A673 (cell line): ENCODE data around the gene MRPL34. TPM values are rescaled to one million over a fixed set of nuclear protein-coding genes. Genes with fewer than 3 reads are reported as not detected.

Source experiments
- BruUV-seq: library from RNA; stranded (reverse); fragments of 400-500 nt; replicated peaks from 2 replicates; lab custom pipeline; 2021; lab: Mats Ljungman, UMichigan
- CTCF ChIA-PET: fragments of 300-600 bp; sonication (Branson Sonifier 250); formaldehyde crosslinking; loops from one replicate; lab custom pipeline; 2022; ENCODE audit warnings: antibody characterized with exemption; lab: Charles Lee
- POLR2A ChIA-PET: fragments of 300-600 bp; sonication (Branson Sonifier 250); formaldehyde crosslinking; loops from one replicate; lab custom pipeline; 2022; ENCODE audit warnings: antibody characterized with exemption; ENCODE audit not compliant: low non-redundant PET; lab: Charles Lee
- DNase-seq: peaks from one replicate; pipeline ENCODE4 v3.0.0-alpha.2; 2015; ENCODE audit warnings: low spot score
- H3K27ac ChIP-seq: fragments of 200-600 bp; sonication (generic); 2 replicates; pipeline ENCODE4 v1.5.1; 2016; ENCODE audit warnings: mixed run types, low read depth, mild to moderate bottlenecking, mixed read lengths, antibody characterized with exemption, low read length; ENCODE audit not compliant: poor library complexity, severe bottlenecking
- H3K27me3 ChIP-seq: fragments of 200-600 bp; sonication (generic); replicated peaks from 2 replicates; pipeline ENCODE4 v1.6.1; 2017; ENCODE audit warnings: mixed run types, low read depth, mild to moderate bottlenecking, mixed read lengths, antibody characterized with exemption, low read length; ENCODE audit not compliant: insufficient read depth, poor library complexity
- H3K36me3 ChIP-seq: fragments of 200-600 bp; sonication (generic); 2 replicates; pipeline ENCODE4 v1.6.1; 2016; ENCODE audit warnings: mixed run types, mild to moderate bottlenecking, mixed read lengths, antibody characterized with exemption, low read length; ENCODE audit not compliant: insufficient read depth, poor library complexity, severe bottlenecking
- H3K4me1 ChIP-seq: fragments of 200-600 bp; sonication (generic); 2 replicates; pipeline ENCODE4 v1.6.1; 2017; ENCODE audit warnings: mixed run types, mild to moderate bottlenecking, mixed read lengths, antibody characterized with exemption, low read length; ENCODE audit not compliant: insufficient read depth, poor library complexity, severe bottlenecking
- H3K4me3 ChIP-seq: fragments of 200-600 bp; sonication (generic); 2 replicates; pipeline ENCODE4 v1.5.1; 2016; ENCODE audit warnings: low read depth, mixed run types, mild to moderate bottlenecking, mixed read lengths, low read length; ENCODE audit not compliant: poor library complexity, severe bottlenecking
- H3K9me3 ChIP-seq: fragments of 200-600 bp; sonication (generic); 2 replicates; pipeline ENCODE4 v1.6.1; 2016; ENCODE audit warnings: mixed run types, low read depth, mild to moderate bottlenecking, mixed read lengths, antibody characterized with exemption, low read length; ENCODE audit not compliant: poor library complexity, severe bottlenecking
- EZH2 ChIP-seq: fragments of 200-600 bp; sonication (generic); IDR thresholded peaks from 2 replicates; pipeline ENCODE4 v1.6.1; 2017; ENCODE audit warnings: borderline replicate concordance, low read depth, mild to moderate bottlenecking, mixed read lengths, antibody characterized with exemption, low read length; ENCODE audit not compliant: poor library complexity, severe bottlenecking
- intact Hi-C: fragments of 100-400 bp; cut with micrococcal nuclease; formaldehyde crosslinking; loops from one replicate; pipeline ENCODE4 v1.10.0; 2022; ENCODE audit not compliant: unreplicated experiment
- total RNA-seq: library from RNA; stranded (reverse); gene quantifications from 2 replicates; pipeline ENCODE4 v1.2.3, GENCODE V29; 2021
- TF ChIP-seq, protein P1 (sequence below): fragments of 300-800, 200-600 bp; sonication (generic); conservative IDR thresholded peaks from 2 replicates; pipeline ENCODE4 v1.5.1; 2017; ENCODE audit warnings: low read depth, mild to moderate bottlenecking, antibody characterized with exemption, low read length, moderate library complexity, mixed read lengths

The MRPL34 gene
- total RNA-seq, 1 experiment from 2014 or later: 91.8 TPM

DNA sequence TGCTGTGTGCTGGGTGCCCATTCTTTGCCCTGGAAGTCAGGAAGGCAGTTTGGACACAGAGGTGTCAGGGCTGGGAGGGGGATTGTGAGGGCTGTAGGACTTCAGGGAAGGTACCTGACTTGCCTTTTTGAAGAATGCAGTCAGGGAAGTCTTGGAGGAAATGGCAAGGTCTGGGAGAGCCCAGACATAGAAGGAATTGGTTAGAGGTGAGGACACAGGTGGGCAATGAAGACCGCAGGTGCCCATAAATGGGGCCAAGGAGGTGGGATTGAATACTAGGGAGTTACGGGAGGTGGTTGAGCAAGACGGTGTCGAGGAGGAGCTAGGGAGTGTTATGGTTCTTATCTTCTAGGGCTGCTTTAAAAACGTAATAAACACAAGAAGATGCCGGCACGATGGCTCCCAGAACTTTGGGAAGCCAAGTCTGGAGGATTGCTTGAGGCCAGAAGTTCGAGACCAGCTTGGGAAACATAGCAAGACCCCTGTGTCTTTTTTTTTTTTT, 2.3 kb downstream of the MRPL34 start:
- CTCF ChIA-PET: no interaction called here
- Histone ChIP-seq H3K36me3 (peaks cover 3% of the 10 kb centered on the region), H3K4me1 (peaks cover 19% of the 10 kb centered on the region), H3K4me3 (no peak overlapping the region), H3K27ac (no peak overlapping the region), H3K27me3 (no peaks in the 10 kb centered on the region), H3K9me3 (no peaks in the 10 kb centered on the region)
- BruUV-seq: no TSS peak
- intact Hi-C loops: no loop called here
- POLR2A ChIA-PET: no interaction called here
- TF ChIP-seq, protein P1, sequence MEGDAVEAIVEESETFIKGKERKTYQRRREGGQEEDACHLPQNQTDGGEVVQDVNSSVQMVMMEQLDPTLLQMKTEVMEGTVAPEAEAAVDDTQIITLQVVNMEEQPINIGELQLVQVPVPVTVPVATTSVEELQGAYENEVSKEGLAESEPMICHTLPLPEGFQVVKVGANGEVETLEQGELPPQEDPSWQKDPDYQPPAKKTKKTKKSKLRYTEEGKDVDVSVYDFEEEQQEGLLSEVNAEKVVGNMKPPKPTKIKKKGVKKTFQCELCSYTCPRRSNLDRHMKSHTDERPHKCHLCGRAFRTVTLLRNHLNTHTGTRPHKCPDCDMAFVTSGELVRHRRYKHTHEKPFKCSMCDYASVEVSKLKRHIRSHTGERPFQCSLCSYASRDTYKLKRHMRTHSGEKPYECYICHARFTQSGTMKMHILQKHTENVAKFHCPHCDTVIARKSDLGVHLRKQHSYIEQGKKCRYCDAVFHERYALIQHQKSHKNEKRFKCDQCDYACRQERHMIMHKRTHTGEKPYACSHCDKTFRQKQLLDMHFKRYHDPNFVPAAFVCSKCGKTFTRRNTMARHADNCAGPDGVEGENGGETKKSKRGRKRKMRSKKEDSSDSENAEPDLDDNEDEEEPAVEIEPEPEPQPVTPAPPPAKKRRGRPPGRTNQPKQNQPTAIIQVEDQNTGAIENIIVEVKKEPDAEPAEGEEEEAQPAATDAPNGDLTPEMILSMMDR: no peak
- no peak for TF ChIP-seq EZH2
- no peak for DNase-seq

DNA sequence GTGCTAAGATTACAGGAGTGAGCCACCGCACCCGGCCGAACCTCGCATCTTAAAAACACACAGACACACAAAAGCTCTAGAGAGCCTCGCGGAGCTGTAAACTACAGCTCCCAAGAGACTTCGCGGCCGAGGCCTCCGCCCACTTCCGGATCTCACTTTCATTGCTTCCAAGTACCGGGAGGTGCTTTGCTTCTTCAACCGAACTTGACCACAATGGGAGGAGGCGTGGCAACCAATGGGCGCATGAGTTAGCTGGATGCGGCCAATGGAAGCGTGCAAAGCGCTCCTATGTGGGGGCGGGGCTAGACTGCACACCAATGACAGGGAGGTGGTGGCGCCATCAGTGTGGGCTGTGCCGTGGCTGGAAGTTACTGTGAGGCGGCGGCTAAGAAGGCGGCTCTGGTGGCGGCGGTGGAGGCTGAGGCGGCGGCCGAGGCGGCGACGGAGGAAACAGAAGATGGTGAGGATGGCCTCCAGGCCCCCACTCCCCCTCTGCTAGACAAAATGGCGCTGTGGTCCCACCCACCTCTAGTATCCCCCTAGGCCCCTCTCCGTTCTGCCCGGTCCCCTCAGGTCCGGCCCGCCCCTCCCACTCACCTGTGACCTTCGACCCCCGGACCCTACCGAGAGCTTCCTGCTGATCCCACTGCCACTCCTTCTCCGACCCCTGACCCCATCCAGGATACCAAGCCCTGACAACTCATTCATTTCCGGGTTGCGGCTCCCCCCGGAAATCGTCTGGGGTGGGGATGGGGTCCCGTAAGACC, 3.7 kb downstream of the MRPL34 start, which contains the start of gene DDA1:
Gene DDA1 (plus strand): TSS at position 366 of the 767 bp plus-strand sequence. CDS start 92 bp downstream, at position 458.
- Histone ChIP-seq H3K27me3 (no peaks in the 10 kb centered on the region), H3K9me3 (no peaks in the 10 kb centered on the region), H3K4me3 (peak within 1 kb of the TSS; percentile 93), H3K4me1 (peaks cover 9% of the 10 kb centered on the region), H3K27ac (peak within 1 kb of the TSS; percentile 81), H3K36me3 (peaks cover 10% of the 10 kb centered on the region)
- intact Hi-C loops: no loop called here
- ChIA-PET CTCF (interaction anchor here (0.6 kb wide), 1 partner anchor 110 kb away, joined by 3 read pairs; the partner anchor contains the start of gene MVB12A), POLR2A (interaction anchor here (0.5 to 0.8 kb wide), 3 partner anchors 25 to 277 kb away, joined by 4 to 13 read pairs (median 9); partner anchors contain the start of gene ANO8)
- TF ChIP-seq, protein P1: no peak
- no peak for TF ChIP-seq EZH2
- DNase-seq: peak; percentile 100
- TSS peak; percentile 43 for BruUV-seq

DNA sequence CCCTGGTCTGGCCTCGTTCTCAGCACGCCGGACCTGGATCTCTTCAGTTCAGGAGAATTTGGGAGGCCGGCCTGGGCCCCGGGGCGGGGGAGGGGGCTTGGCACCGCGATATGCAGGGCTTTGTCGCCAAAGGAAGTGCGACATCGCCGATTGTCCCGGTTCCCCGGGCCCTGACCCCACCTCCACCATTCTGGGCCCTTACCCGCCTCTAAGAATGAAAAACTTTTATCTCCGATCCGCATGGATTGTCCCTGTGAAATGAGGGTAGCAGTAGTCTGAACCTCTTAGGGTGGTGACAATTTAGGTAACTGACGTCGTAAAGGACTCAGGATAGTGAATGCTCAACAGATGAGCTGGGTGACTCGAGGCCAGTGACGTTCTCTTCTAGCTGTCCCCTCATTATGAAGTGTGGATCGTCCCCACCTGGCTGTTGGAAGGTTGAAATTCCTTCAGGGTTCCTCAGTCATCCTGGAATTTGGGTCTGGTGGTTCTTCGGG, 4.3 kb downstream of the MRPL34 start:
- CTCF ChIA-PET: no interaction called here
- Histone ChIP-seq H3K27me3 (no peaks in the 10 kb centered on the region), H3K36me3 (peaks cover 14% of the 10 kb centered on the region), H3K27ac (peak overlapping the region; percentile 81), H3K4me3 (peak overlapping the region; percentile 93), H3K9me3 (no peaks in the 10 kb centered on the region), H3K4me1 (peaks cover 3% of the 10 kb centered on the region)
- POLR2A ChIA-PET: interaction anchor here (0.5 kb wide), 1 partner anchor 26 kb away, joined by 9 read pairs; no protein-coding TSS in a partner anchor
- DNase-seq: no peak
- intact Hi-C loops: no loop called here
- TF ChIP-seq, protein P1: no peak
- no peak for TF ChIP-seq EZH2
- BruUV-seq: no TSS peak
